A549 treated with Hydrocortisone at 1 μM for 4 hours (cell line): ENCODE measurements around the gene RPP40. TPM values are rescaled to one million over a fixed set of nuclear protein-coding genes. Genes with fewer than 3 reads are reported as not detected.

Experiments
- total RNA-seq: library from RNA; stranded (reverse); fragments of 200-300 nt; extraction: Qiagen RNA extraction; gene quantifications from 5 replicates; pipeline ENCODE4 v1.2.3, GENCODE V29; 2022

RPP40 gene, protein sequence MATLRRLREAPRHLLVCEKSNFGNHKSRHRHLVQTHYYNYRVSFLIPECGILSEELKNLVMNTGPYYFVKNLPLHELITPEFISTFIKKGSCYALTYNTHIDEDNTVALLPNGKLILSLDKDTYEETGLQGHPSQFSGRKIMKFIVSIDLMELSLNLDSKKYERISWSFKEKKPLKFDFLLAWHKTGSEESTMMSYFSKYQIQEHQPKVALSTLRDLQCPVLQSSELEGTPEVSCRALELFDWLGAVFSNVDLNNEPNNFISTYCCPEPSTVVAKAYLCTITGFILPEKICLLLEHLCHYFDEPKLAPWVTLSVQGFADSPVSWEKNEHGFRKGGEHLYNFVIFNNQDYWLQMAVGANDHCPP
- 20.9 to 28.7 TPM (median 22.5 TPM) in 5 replicates for total RNA-seq

DNA sequence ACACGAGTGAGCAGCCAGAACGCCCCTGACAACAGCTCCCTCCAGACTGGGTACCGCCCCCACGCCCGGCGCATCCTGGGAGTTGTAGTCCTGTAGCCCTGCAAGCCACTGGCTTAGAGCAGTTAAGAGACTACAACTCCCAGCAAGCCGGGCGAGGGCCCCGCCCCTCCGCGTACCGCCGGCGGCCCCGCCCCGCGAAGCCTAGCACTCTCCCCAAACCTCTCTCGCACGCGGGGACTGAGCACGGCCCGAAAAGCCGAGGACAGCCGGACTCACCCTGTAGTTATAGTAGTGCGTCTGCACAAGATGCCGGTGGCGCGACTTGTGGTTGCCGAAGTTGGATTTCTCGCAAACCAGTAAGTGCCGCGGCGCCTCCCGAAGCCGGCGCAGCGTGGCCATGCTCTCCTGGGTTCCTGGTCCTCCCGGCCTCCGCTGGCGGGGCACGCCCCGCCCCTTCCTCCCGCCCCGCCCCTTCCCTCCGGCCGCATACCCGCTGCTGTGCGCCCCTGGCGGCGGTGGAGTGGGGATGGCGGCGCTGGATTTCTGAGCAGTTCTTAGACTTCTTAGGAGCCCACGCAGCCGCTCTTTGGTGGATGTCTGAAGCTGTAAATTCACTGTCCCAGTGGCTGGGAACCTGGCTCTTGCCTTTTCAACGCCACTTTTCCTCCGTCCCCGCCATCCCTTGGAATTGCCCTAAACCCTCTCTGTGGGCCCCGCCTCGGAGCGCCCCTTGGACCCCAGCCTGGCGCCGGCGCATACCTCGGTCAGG is at the start of gene RPP40:
Gene RPP40, minus strand, starts transcription at position 434 of the 769 bp plus-strand sequence. Its CDS starts 35 bp downstream, at position 399.

Other genes with a start within 250 kb of the RPP40 start
- gene CDYL, start 227.6 kb downstream of the RPP40 start, total RNA-seq: 16.9 to 24.0 TPM (median 19.9 TPM) in 5 replicates
- gene PPP1R3G, start 81.3 kb upstream of the RPP40 start, total RNA-seq: 1.9 to 2.2 TPM (median 2.1 TPM) in 5 replicates